NOMO-1 treated with DMSO at 0.1 percent for 48 hours (cell line): ENCODE results near the gene JAKMIP1.

ENCODE experiments used
- DNase-seq: peaks from one replicate; lab custom pipeline; 2025; ENCODE audit not compliant: unreplicated experiment; lab: John Stamatoyannopoulos, UW

JAKMIP1 gene

GRCh38 chr4:6071191-6071958 is 129.0 kb downstream of the JAKMIP1 start:
- DNase-seq = no peak

- DNase-seq = no peak
Observed at GRCh38 chr4:6069845-6070709, 130.3 kb downstream of the JAKMIP1 start.

DNA sequence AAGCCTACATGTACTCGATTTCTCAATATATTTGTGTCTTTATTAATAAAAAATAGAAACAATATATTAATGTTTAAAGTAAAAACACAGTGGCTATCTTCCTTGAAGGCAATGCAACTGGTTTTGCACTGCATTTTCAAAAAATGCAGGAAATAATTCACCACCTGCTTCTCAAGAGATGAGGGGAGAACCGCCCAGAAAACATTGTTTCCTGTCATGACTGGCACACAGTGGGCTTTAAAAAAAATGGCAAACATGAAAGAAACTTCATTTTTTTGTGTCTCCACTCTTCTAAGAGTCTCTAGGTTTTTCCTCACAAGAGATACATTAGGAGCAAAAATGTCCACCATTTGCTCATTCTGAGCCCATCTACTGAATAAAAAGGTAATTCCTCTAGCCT is 131.4 kb downstream of the JAKMIP1 start:
- no peak for DNase-seq

GRCh38 chr4:6065934-6066590 is 134.3 kb downstream of the JAKMIP1 start:
- DNase-seq = no peak

- DNase-seq = no peak
Observed at GRCh38 chr4:6065166-6065565, 135.2 kb downstream of the JAKMIP1 start.

- no peak for DNase-seq
Observed at GRCh38 chr4:6064383-6064782, 136.0 kb downstream of the JAKMIP1 start.

- DNase-seq = no peak
Observed at GRCh38 chr4:6063684-6064083, 136.7 kb downstream of the JAKMIP1 start.

GRCh38 chr4:6062133-6062532 is 138.2 kb downstream of the JAKMIP1 start:
- no peak for DNase-seq

GRCh38 chr4:6059375-6059805 is 141.0 kb downstream of the JAKMIP1 start:
- no peak for DNase-seq

- no peak for DNase-seq
Observed at GRCh38 chr4:6058531-6059374, 141.6 kb downstream of the JAKMIP1 start.

DNA sequence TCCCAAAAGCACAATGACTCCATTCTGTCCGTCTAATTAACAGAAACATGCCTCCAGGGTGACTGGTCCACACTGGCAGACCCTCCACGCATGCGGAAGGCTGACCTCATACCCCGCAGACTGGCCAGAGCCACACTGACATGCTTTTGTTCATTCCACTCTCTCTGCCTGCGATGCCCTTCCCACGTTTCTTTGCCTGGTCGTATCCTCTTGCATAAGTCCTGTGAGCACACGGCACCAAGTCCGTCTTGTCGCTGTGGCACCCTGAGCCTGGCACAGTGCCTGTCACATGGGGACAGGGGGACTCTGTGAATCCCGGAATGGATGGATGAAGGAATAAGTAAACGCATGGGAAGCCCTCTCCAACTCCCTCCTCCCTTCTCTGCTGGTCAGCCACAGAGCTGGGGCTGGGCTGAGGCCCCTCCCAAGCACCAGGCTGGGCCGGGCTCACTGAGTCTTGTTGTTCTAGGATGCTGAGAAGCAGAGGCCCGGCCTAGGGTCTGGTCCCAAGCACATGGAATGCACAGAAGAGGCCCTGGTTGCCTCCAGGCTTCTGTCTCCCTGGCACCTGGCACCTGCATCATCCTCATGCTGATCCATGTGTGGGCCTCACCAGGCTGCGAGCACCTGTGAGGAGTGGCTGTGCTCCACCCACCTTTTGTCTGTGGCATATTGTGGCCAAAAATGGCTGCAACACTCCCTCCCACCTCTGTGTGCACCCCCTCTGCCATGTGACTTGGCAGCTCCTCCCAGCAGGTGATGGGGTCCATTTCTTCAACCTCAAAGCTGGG is 143.2 kb downstream of the JAKMIP1 start:
- DNase-seq = no peak

- DNase-seq = no peak
Observed at GRCh38 chr4:6055436-6055835, 144.9 kb downstream of the JAKMIP1 start.

DNA sequence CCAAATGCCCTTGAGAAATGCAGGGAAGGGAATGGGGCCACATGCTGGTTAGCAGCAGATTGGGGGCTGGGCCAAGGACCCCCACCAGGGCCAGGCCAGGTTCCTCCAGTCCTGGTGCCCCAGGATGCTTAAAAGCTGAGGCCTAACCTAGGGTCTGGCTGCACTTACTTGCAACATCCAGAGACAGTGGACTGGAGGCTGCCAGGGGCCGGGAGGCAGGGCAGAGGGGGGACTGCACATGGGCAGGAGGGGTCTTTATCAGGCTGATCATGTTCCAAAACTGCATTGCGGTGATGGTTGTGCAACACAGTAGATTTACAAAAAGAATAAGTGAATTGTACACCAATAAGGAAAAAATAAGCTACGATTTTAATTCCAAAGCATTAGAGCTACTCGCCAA is 145.3 kb downstream of the JAKMIP1 start:
- no peak for DNase-seq

DNA sequence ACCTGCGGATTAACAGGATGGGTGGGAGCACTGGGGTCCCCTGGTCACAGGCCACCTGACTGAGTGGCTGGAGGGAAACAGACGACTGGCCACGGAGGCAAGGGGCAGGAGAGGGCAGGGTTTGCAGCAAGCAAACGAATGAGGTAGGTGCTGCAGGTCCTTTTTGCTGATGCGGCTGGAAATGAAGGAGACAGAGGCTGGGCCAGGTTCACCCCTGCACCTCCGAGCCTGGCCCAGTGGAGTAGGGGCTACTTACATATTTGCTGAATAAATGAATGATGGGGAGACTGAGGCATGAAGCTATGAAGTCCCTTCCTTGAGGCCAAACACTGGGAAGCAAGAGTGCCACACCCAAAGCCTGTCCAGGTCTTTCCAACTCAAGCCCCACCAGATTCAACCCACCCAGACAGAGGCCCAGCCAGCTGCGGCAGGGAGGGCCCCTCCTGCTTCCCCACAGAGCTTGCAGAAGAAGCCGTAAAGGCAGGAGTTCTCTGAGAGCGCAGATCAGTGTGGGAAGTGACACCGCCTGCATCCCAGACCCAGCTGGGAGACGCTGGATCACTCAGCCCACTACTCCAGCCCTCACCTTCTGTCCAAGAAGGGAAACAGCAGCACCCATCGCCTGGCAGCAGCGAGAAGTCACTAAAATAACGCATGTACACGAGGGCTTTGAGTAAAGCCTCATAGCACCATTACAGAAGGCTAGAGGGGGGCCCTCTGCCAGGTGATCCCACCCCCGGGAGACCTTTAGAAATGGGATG is 146.0 kb downstream of the JAKMIP1 start:
- DNase-seq = no peak

DNA sequence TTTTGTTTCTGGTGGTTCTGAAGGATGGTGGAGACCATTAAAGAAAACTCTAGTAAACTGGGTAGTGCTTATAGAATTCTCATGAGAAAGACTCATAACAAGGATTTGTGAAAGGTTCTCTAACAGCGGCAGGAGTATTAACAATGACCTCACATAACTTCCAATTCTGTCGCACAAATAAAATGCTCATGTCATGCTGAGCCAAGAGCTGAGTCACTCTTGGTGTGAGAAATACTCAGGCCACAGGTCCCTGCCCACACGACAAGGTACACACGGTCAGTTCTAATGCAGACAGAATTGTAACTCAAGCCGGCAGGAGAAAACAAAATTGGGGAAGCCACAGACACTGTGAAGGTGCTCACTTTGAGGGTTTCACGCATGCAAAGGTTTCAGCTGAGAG is 147.7 kb downstream of the JAKMIP1 start:
- no peak for DNase-seq

- DNase-seq = no peak
Observed at GRCh38 chr4:6050551-6050950, 149.8 kb downstream of the JAKMIP1 start.

DNA sequence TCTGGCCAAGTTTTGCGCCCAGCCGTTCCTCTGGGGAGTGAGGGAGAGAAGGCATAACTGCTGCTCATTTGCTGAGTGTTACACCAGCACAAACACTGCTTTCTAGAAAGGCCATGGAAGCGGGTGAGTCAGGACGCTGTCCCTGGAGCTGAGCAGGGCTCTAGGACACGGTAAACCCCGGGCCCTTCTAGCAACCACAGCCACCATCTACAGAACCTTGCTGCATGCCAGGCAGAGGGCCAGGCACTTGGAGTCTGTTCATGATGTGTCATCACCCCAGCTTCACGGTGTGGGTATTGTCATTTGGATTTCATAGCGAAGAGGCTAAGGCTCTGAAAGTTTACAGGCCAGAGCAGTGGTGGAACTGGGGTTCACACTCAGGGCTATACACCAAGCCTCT is 150.4 kb downstream of the JAKMIP1 start:
- no peak for DNase-seq

DNA sequence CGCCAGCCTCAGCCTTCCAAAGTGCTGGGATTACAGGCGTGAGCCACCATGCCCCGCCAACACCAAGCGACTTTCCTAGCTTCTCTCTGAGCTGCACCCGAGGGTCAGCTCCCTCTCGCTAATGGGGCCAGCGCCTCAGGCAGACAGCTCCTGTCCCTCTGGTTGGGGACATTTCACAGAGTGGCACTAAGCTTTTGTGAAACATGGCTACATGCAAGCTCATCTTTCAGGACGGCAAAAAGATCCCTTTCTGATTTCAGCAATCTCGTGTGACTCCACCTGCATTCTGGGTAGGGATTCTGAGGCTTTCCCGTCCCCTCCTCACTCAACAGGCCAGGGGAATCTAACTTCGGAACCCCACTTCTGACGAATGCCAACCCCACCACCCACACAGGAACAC is 151.1 kb downstream of the JAKMIP1 start:
- no peak for DNase-seq

GRCh38 chr4:6048537-6048936 is 151.8 kb downstream of the JAKMIP1 start:
- DNase-seq = no peak
